NOMO-1 treated with DMSO at 0.1 percent for 48 hours (cell line): Measurements from ENCODE around the gene MIER2.
"Not testable (repeated sequence)": the region's sequence is repeated elsewhere in the genome, so short reads cannot be mapped to it uniquely, and the experiment has no call there.

Source experiments
- DNase-seq: peaks from one replicate; lab custom pipeline; 2025; ENCODE audit not compliant: unreplicated experiment; lab: John Stamatoyannopoulos, UW

Gene MIER2

DNA sequence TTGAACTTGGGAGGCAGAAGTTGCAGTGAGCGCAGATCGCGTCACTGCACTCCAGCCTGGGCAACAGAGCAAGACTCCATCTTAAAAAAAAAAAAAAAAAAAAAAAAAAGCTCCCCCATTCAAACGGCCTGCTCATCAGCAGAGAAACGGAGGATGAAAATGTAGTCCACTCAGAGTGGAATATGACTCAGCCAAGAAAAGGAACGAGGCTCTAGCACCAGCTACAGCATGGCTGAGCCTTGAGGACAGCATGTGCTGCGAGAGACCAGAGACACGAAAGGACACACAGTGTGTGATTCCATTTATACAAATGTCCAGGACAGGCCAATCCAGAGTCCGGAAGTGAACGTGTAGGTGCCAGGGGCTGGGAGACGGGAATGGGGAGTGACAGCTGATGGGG is 18.1 kb upstream of the MIER2 start:
- no peak for DNase-seq

- DNase-seq = no peak
These were observed 17.6 kb upstream of the MIER2 start for GRCh38 chr19:362154-362553.

GRCh38 chr19:359653-359925 is 15.0 kb upstream of the MIER2 start:
- DNase-seq = no peak

DNA sequence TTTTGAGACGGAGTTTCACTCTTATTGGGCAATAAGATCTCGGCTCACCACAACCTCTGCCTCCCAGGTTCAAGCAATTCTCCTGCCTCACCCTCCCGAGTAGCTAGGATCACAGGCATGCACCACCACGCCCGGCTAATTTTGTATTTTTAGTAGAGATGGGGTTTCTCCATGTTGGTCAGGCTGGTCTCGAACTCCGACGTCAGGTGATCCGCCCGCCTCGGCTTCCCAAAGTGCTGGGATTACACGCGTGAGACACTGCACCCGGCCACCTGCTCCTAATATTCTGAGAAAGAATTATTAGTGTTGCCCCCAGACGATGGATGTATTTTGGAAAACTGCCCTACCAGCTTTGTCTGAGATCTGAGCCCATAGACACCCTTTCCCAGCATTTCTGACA is 10.9 kb upstream of the MIER2 start:
- DNase-seq = not testable (repeated sequence)

DNA sequence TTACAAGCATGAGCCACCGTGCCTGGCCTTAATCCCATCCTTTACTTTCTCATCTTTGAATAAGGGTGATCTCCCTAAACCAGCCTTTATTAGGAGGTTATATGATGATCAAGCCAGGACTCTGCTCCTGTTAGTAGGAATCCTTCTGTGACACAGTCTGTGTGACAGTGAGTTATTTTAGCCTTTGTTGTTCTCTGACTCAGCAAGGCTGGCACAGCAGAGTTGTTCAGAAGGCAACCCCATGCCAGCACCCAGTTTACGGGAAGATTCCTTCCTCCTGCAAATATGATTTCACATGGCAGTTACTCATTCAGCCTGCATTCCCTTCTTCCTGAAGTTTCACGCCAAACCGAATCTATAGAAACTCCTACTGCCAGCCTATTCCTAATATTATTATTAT is 10.5 kb upstream of the MIER2 start:
- no peak for DNase-seq

DNA sequence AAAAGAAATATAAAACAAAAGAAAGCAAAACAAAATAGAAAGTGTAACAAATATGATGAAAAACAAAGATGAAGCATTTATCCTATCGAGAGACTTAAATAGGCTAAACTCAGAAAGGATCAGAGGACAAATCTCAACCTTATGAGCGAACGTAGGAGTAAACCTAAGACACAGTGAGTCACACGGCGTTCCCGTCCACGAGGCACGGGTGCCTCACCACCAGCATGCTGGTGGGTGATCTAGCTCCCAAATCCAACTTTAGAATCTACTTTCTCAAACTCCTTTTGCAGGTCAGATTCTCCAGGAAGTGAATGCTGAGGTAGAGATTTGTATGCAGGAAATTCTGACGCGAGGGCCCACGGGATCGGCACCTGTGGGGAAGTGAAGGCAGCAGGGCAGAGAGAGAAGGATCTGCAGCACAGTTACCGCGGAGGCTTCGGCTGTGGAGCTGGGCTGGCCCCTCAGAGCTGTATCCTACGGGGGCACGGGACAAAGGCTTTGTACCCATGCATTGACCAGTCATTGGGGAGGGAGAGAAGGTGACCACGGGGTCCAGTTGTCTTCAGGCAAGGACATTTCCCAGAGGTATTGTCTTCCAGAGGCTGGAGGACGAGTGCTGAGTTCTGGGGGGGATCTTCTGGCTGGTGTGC is 7.5 kb upstream of the MIER2 start:
- no peak for DNase-seq

GRCh38 chr19:347946-348861 is 3.6 kb upstream of the MIER2 start:
- no peak for DNase-seq

DNA sequence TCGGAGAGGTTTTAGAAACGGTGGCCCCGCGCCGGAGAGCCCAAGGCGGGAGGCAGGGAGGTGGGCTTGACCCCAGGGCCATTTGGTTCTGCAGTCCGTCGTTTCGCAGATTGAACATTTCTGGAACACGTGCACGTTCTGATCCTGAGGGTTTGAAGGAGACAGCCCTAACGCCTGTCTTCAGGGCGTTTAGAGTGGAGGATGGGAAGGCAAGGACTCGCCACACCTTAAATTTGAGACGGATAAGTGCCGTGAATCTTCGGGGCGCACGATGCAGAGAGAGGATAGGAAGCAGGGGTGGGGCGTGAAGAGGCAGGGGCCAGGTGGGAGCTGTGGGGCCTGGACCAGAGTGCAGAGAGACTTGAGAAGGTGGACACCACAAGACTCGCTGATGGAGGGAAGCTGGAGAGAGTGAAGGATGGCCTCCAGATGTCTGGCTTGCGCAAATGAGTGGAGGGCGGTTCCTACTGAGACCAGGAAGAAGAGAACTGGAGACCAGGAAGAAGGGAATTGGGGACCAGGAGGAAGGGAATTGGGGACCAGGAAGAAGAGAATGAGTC is 804 bp upstream of the MIER2 start:
- no peak for DNase-seq

- DNase-seq = no peak
These were observed 513 bp downstream of the MIER2 start for GRCh38 chr19:343941-344624.

DNA sequence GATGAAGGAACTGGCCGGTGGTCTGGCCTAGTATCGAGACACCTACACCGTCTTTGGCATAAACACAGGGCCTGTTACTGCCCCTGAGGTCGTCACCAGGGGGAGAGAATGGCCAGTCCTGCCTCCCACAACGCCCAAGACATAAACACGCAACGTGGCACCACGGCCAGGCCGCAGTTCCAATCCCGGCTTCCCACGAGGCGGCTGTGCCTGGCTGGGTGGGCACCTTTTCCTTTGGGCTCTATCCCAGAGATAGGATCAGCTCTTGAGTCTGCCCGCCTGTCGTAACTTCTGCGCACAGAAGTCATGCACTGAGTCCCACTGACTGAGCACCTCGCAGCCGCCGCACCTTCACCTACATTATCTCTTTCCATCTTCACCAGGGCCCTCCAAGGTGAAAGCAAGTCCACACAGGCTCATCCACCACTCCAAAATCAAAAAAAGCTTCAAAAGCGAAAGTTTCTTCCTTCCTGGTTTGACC is 1.1 kb downstream of the MIER2 start:
- no peak for DNase-seq

DNA sequence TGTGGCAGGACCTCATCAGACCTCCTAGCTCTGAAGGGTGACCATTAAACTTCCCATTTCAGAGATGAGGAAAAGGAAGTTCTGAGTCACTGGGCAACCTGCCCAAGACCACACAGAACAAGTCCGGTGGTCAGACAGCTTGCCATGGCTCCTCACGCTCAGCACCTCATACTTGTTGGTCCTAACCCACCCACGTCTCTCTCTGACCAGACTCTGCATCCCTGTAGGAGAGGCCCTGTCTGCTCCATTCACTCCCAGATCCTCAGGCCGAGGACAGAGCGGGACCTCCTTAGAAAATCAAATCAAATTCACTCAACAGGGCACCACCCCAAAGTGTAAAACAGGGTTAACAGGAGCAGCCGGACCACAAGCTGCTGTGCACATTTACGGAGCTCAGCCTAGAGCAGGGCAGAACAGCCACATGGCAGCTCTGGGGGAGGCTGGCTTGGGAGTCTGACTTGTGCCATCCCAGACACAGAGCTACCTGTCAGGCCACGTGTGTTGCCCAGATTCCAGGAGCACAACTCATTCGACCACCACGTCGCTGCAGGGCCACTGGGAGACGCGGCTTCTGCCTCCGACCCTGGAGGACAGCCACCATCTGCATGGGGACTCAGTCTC is 1.7 kb downstream of the MIER2 start:
- peak; percentile 58 for DNase-seq

DNA sequence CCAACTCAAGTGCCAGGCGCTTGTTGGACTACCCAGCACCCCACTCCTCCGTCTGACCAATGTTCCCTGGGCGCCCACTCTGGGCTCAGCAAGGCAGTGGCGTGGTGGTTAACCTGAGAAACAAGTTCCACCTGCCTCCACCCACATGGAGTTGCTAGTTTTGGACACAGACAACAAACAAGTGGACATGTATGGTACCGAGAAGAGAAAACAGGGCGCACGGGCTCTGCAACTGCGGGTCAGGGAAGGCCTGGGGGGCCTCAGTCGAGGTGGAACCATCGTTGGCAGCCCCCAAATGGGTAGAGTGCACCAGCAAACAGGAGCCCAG is 2.5 kb downstream of the MIER2 start:
- no peak for DNase-seq

DNA sequence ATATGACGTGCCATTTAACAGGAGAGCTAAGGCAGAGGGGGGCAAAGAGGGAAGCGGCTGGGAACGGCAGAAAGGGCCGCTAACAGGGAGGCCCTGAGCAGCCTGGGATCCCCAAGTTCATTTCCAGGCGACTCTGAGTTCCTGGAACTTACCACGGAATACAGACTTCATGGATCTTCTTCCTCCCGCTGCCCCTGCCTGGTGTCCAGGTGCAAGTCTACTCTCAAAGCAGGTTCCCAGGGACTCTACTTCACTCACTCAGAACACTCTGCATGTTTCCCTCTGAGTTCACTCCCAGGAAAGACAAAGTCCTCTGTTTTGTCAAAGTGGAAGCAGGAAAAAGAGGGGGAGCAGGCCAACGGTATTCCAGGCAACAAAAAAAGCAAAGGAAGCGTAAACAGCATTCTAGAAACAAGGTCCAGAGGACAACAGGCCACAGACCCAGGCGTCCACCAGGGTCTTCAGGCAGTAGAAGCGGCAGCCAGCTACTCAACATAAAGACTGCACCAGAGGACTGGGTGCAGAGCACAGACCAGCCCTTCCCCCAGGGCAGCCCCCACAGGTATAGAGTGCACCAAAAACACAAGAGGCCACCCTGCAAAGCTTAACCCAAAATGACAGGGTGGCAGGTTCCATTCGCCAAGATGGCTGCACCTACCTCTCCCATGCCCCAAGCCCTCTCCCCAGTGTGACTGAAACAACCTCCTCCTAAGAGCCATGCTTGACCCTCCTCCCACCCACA is 3.0 kb downstream of the MIER2 start:
- DNase-seq = no peak

- DNase-seq = no peak
These were observed 3.8 kb downstream of the MIER2 start for GRCh38 chr19:340620-341385.

DNA sequence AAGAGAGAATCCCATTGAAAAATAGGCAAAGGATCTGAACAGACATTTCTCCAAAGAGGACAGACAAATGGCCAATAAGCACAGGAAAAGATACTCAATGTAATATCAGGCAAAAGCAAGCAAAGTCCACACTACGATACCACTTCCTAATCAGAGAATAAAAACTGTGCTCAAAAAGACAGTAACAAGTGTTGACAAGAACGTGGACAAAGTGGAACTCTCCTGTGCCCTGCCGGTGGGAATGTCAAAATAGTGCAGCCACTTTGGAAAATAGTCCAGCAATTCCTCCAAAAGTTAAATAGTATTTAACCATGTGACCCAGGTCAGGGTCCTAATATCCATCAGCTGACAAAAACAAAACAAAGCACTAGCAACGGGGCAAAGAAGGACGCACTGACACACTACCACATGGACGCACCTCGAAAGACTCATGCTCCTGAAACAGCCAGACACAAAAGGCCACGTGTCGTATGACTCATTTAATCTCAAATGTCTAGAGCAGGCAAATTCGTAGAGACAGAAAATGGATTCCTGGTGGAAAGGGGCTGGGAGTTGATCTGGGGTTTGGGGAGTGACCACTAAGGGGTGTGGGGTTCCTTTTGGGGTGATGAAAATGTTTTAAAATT is 5.2 kb downstream of the MIER2 start:
- DNase-seq = no peak

- peak; percentile 67 for DNase-seq
These were observed 6.2 kb downstream of the MIER2 start for GRCh38 chr19:338421-338820.

DNA sequence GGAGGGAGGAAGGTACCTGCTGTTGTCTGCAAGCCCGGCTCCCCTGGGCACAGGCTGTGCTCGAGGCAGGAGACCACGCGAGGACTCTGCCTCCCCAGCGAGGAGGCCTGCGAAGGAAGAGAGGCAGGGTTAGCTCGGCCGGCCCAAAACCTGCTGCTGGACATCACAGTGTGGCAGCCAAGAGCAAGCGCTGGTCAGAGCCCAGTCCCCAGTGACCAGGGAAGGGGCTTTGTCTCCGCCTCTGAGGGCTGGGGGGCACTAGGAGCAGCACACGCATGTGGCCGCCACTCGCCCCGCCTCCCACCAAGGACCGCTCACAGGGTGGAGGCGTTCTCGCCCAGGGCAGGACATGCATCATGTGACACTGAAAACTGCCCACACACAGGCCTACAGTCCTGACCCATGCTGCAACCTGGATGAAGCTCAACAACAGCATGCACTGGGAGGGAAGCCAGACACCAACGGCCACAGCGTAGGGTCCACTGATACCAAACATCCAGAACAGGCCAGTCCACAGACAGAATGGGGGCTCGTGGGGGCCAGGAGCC is 8.5 kb downstream of the MIER2 start:
- no peak for DNase-seq

- DNase-seq = no peak
These were observed 9.0 kb downstream of the MIER2 start for GRCh38 chr19:335486-336066.

DNA sequence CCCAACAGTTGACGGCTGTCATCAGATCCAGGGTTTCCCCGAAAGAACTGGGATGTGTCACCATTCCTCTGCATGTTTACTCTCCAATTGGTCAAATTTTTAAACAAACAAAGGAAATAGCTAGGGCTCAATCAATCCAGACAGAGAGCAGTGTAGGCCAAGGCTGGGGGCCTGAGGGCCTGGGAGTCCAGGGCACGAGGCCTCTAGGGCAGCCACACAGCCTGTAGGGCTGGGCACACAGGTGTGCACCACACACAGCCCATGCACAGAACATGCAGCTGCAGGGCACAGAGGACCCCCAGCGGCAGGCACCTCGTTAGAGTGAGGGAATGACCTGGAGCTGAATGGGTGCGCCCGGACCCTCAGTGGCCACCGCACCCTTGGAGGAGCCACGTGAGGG is 9.5 kb downstream of the MIER2 start:
- DNase-seq = no peak
